Measurements from ENCODE around the gene EBNA1BP2. TPM values are rescaled to one million over a fixed set of nuclear protein-coding genes. Genes with fewer than 3 reads are reported as not detected.
"Not testable (repeated sequence)": the region's sequence is repeated elsewhere in the genome, so short reads cannot be mapped to it uniquely, and the experiment has no call there.

The EBNA1BP2 gene
- total RNA-seq, 1 donor = 50.7 TPM

- Histone ChIP-seq H3K4me2 (ENCODE audit: insufficient read depth, low read length) (no peak overlapping the region), H4K20me1 (ENCODE audit: insufficient read depth, low read length) (no peaks in the 10 kb centered on the region), H3K27me3 (ENCODE audit: insufficient read depth, low read length) (peaks cover 18% of the 10 kb centered on the region), H3K4me3 (ENCODE audit: insufficient read depth, low read length) (no peak overlapping the region), H3K79me2 (ENCODE audit: insufficient read depth, low read length) (no peaks in the 10 kb centered on the region), H3K4me1 (ENCODE audit: insufficient read depth, low read length) (no peaks in the 10 kb centered on the region), H3K27ac (ENCODE audit: low read depth, low read length) (no peak overlapping the region), H2AFZ (ENCODE audit: low read length) (no peak overlapping the region), H3K9me3 (ENCODE audit: low read depth, low read length) (peaks cover 3% of the 10 kb centered on the region), H3K36me3 (ENCODE audit: insufficient read depth, low read length) (no peaks in the 10 kb centered on the region)
- no peak for TF ChIP-seq CTCF (IDR thresholded peaks at IDR 0.05; ENCODE audit: extremely low read depth, low read depth, low read length)
- no peak for DNase-seq (ENCODE audit: insufficient read length, low spot score, missing footprints)
Observed at GRCh38 chr1:43140010-43140409, 32.1 kb downstream of the EBNA1BP2 start.

GRCh38 chr1:43139295-43139694 is 32.8 kb downstream of the EBNA1BP2 start:
- not testable (repeated sequence) for H3K27ac ChIP-seq (ENCODE audit: low read depth, low read length); H4K20me1 ChIP-seq (ENCODE audit: insufficient read depth, low read length); H3K4me3 ChIP-seq (ENCODE audit: insufficient read depth, low read length); H2AFZ ChIP-seq (ENCODE audit: low read length); H3K4me2 ChIP-seq (ENCODE audit: insufficient read depth, low read length); H3K9me3 ChIP-seq (ENCODE audit: low read depth, low read length); H3K4me1 ChIP-seq (ENCODE audit: insufficient read depth, low read length); H3K36me3 ChIP-seq (ENCODE audit: insufficient read depth, low read length); H3K79me2 ChIP-seq (ENCODE audit: insufficient read depth, low read length); DNase-seq (ENCODE audit: insufficient read length, low spot score, missing footprints)
- H3K27me3 ChIP-seq (ENCODE audit: insufficient read depth, low read length) = peaks cover 13% of the 10 kb centered on the region

- no peak for TF ChIP-seq CTCF (IDR thresholded peaks at IDR 0.05; ENCODE audit: extremely low read depth, low read depth, low read length)
- Histone ChIP-seq H2AFZ (ENCODE audit: low read length) (no peak overlapping the region), H3K79me2 (ENCODE audit: insufficient read depth, low read length) (no peaks in the 10 kb centered on the region), H3K36me3 (ENCODE audit: insufficient read depth, low read length) (no peaks in the 10 kb centered on the region), H3K4me1 (ENCODE audit: insufficient read depth, low read length) (no peaks in the 10 kb centered on the region), H3K4me3 (ENCODE audit: insufficient read depth, low read length) (no peak overlapping the region), H3K27me3 (ENCODE audit: insufficient read depth, low read length) (peaks cover 7% of the 10 kb centered on the region), H3K4me2 (ENCODE audit: insufficient read depth, low read length) (no peak overlapping the region), H4K20me1 (ENCODE audit: insufficient read depth, low read length) (no peaks in the 10 kb centered on the region), H3K27ac (ENCODE audit: low read depth, low read length) (no peak overlapping the region), H3K9me3 (ENCODE audit: low read depth, low read length) (peaks cover 3% of the 10 kb centered on the region)
- no peak for DNase-seq (ENCODE audit: insufficient read length, low spot score, missing footprints)
Observed at GRCh38 chr1:43137445-43138052, 34.5 kb downstream of the EBNA1BP2 start.

- DNase-seq (ENCODE audit: insufficient read length, low spot score, missing footprints) = no peak
- H3K4me3 ChIP-seq (ENCODE audit: insufficient read depth, low read length) = no peak overlapping the region
- no peaks in the 10 kb centered on the region for H3K36me3 ChIP-seq (ENCODE audit: insufficient read depth, low read length)
Observed at GRCh38 chr1:43135857-43136781, 36.0 kb downstream of the EBNA1BP2 start.

More at GRCh38 chr1:43135857-43136781, 36.0 kb downstream of the EBNA1BP2 start:
- Histone ChIP-seq H2AFZ (ENCODE audit: low read length) (no peak overlapping the region), H3K27ac (ENCODE audit: low read depth, low read length) (no peak overlapping the region), H3K79me2 (ENCODE audit: insufficient read depth, low read length) (no peaks in the 10 kb centered on the region), H3K4me1 (ENCODE audit: insufficient read depth, low read length) (no peaks in the 10 kb centered on the region), H3K27me3 (ENCODE audit: insufficient read depth, low read length) (peaks cover 10% of the 10 kb centered on the region), H4K20me1 (ENCODE audit: insufficient read depth, low read length) (no peaks in the 10 kb centered on the region), H3K4me2 (ENCODE audit: insufficient read depth, low read length) (no peak overlapping the region), H3K9me3 (ENCODE audit: low read depth, low read length) (peaks cover 3% of the 10 kb centered on the region)
- no peak for TF ChIP-seq CTCF (IDR thresholded peaks at IDR 0.05; ENCODE audit: extremely low read depth, low read depth, low read length)

All from osteoblast (primary cell).